HCT116 (cell line): ENCODE data around the gene TIAM2. TPM values are rescaled to one million over a fixed set of nuclear protein-coding genes. Genes with fewer than 3 reads are reported as not detected.

Source experiments
- ATAC-seq: fragments of 200-7000 bp; cut with Tn5 transposase; 2 replicates; pipeline ENCODE4 v1.9.1; 2020; ENCODE audit warnings: mild to moderate bottlenecking, moderate library complexity
- BruUV-seq: library from RNA; stranded (reverse); fragments of 400-500 nt; replicated peaks from 2 replicates; lab custom pipeline; 2021; lab: Mats Ljungman, UMichigan
- CTCF ChIA-PET: fragments of 300-600 bp; sonication (Branson Sonifier 250); formaldehyde crosslinking; loops from one replicate; lab custom pipeline; 2021; ENCODE audit warnings: antibody characterized with exemption; lab: Charles Lee
- POLR2A ChIA-PET: fragments of 300-600, 350-600 bp; sonication (Branson Sonifier 250); formaldehyde crosslinking; loops from one replicate; lab custom pipeline; 2021; ENCODE audit warnings: antibody characterized with exemption; lab: Charles Lee
- RAD21 ChIA-PET, 2 experiments: fragments of 300-600 bp; sonication (Branson Sonifier 250); formaldehyde crosslinking; loops; one replicate each; lab custom pipeline; 2023; ENCODE audit warnings: low total read pairs in 2 of 2; ENCODE audit not compliant: uncharacterized antibody in 2 of 2, unreplicated experiment in 2 of 2, low non-redundant PET in 1 of 2; lab: Charles Lee
- DNase-seq: peaks from one replicate; pipeline ENCODE4 v3.0.0-alpha.2; 2010; ENCODE audit warnings: low read depth, low spot score
- H2AFZ ChIP-seq: fragments of 200-600 bp; shearing (Covaris generic), sonication (generic); 2 replicates; pipeline ENCODE4 v1.6.1; 2017; ENCODE audit warnings: low read depth, mixed run types, mixed read lengths, antibody characterized with exemption, low read length; ENCODE audit not compliant: poor library complexity, severe bottlenecking
- H3K27ac ChIP-seq: 2 replicates; pipeline ENCODE4 v1.5.1; 2012; ENCODE audit warnings: low read depth, low read length
- H3K27me3 ChIP-seq: fragments of 200-600 bp; sonication (generic); 2 replicates; pipeline ENCODE4 v1.6.1; 2016; ENCODE audit warnings: mixed run types, low read length, mixed read lengths; ENCODE audit not compliant: insufficient read depth
- H3K36me3 ChIP-seq, 2 experiments: fragments of 200-500 bp in 1 of 2; fragments of 200-600 bp in 1 of 2; sonication (Bioruptor generic) in 1 of 2; sonication (generic) in 1 of 2; 2 replicates each; pipeline versions ENCODE4 v1.5.1 to v1.6.1; 2014 to 2016; ENCODE audit warnings: low read length in 2 of 2, inconsistent platforms in 1 of 2, mixed read lengths in 1 of 2, mixed run types in 1 of 2; ENCODE audit not compliant: insufficient read depth in 2 of 2, control insufficient read depth in 1 of 2
- H3K4me1 ChIP-seq, 2 experiments: fragments of 200-600 bp in 1 of 2; sonication (generic) in 1 of 2; 2 replicates each; pipeline versions ENCODE4 v1.5.1 to v1.6.1; 2012 to 2017; ENCODE audit warnings: low read length in 2 of 2, inconsistent platforms in 1 of 2, mild to moderate bottlenecking in 1 of 2, mixed read lengths in 1 of 2, mixed run types in 1 of 2, moderate library complexity in 1 of 2; ENCODE audit not compliant: insufficient read depth in 2 of 2, control insufficient read depth in 1 of 2
- H3K4me2 ChIP-seq: fragments of 200-600 bp; sonication (generic); 2 replicates; pipeline ENCODE4 v1.6.1; 2017; ENCODE audit warnings: mixed run types, low read length, mixed read lengths
- H3K4me3 ChIP-seq, 2 experiments: fragments of 200-600 bp in 1 of 2; sonication (generic) in 1 of 2; replicated peaks in 1 of 2; 2 replicates each; pipeline ENCODE4 v1.5.1; 2011 to 2016; ENCODE audit warnings: low read length in 2 of 2, control low read depth in 1 of 2, low read depth in 1 of 2, mild to moderate bottlenecking in 1 of 2, mixed read lengths in 1 of 2, mixed run types in 1 of 2
- H3K79me2 ChIP-seq: fragments of 200-600 bp; sonication (generic); 2 replicates; pipeline ENCODE4 v1.6.1; 2017; ENCODE audit warnings: mild to moderate bottlenecking, mixed run types, low read length, moderate library complexity, mixed read lengths; ENCODE audit not compliant: insufficient read depth
- H3K9ac ChIP-seq: fragments of 200-600 bp; sonication (generic); 2 replicates; pipeline ENCODE4 v1.6.1; 2016; ENCODE audit warnings: low read length, mixed read lengths
- H3K9me2 ChIP-seq: fragments of 200-600 bp; sonication (generic), shearing (Covaris generic); 2 replicates; pipeline ENCODE4 v1.6.1; 2017; ENCODE audit warnings: mixed run types, mild to moderate bottlenecking, moderate library complexity; ENCODE audit not compliant: insufficient read depth
- H3K9me3 ChIP-seq, 2 experiments: fragments of 200-500 bp in 1 of 2; fragments of 200-600 bp in 1 of 2; sonication (Bioruptor generic) in 1 of 2; sonication (generic) in 1 of 2; 2 replicates each; pipeline ENCODE4 v1.6.1; 2014 to 2017; ENCODE audit warnings: low read length in 2 of 2, mixed read lengths in 2 of 2, inconsistent platforms in 1 of 2, low read depth in 1 of 2, mild to moderate bottlenecking in 1 of 2, mixed run types in 1 of 2, moderate library complexity in 1 of 2; ENCODE audit not compliant: control insufficient read depth in 1 of 2, insufficient read depth in 1 of 2
- H4K20me1 ChIP-seq: fragments of 200-600 bp; sonication (generic), shearing (Covaris generic); 2 replicates; pipeline ENCODE4 v1.6.1; 2017; ENCODE audit warnings: mixed run types, mild to moderate bottlenecking, moderate library complexity; ENCODE audit not compliant: insufficient read depth
- ATF3 ChIP-seq: IDR thresholded peaks from 2 replicates; pipeline ENCODE4 v1.6.1; 2012
- EGR1 ChIP-seq: IDR thresholded peaks from 2 replicates; pipeline ENCODE4 v1.6.1; 2012; ENCODE audit warnings: low read depth
- EZH2phosphoT487 ChIP-seq: fragments of 200-600 bp; IDR thresholded peaks from 2 replicates; pipeline ENCODE4 v1.6.1; 2018; ENCODE audit warnings: antibody characterized with exemption, borderline replicate concordance
- FOSL1 ChIP-seq: IDR thresholded peaks from 2 replicates; pipeline ENCODE4 v1.6.1; 2012; ENCODE audit warnings: low read depth
- JUND ChIP-seq: IDR thresholded peaks from 2 replicates; pipeline ENCODE4 v1.6.1; 2012
- POLR2A ChIP-seq: IDR thresholded peaks from 2 replicates; pipeline ENCODE4 v1.7.0; 2011; ENCODE audit warnings: borderline replicate concordance; ENCODE audit not compliant: insufficient read depth, insufficient read length; ENCODE audit errors: extremely low read depth
- POLR2AphosphoS5 ChIP-seq: IDR thresholded peaks from 2 replicates; pipeline ENCODE4 v1.6.1; 2011; ENCODE audit warnings: mild to moderate bottlenecking, low read depth, low read length, moderate library complexity
- RAD21 ChIP-seq: IDR thresholded peaks from 2 replicates; pipeline ENCODE4 v1.6.1; 2012; ENCODE audit warnings: low read depth, mild to moderate bottlenecking
- SIN3A ChIP-seq: IDR thresholded peaks from 2 replicates; pipeline ENCODE4 v1.6.1; 2012; ENCODE audit warnings: low read depth
- SP1 ChIP-seq: IDR thresholded peaks from 2 replicates; pipeline ENCODE4 v1.6.1; 2012; ENCODE audit warnings: low read depth
- SRF ChIP-seq: IDR thresholded peaks from 2 replicates; pipeline ENCODE4 v1.6.1; 2012; ENCODE audit warnings: low read depth
- YY1 ChIP-seq: IDR thresholded peaks from 2 replicates; pipeline ENCODE4 v1.6.1; 2011; ENCODE audit warnings: low read length, low read depth, moderate library complexity, mild to moderate bottlenecking; ENCODE audit not compliant: insufficient replicate concordance; ENCODE audit errors: extremely low read depth
- ZFX ChIP-seq: fragments of 450-650 bp; IDR thresholded peaks from 2 replicates; pipeline ENCODE4 v1.6.1; 2017
- ZNF274 ChIP-seq: fragments of 200-500 bp; sonication (Bioruptor generic); IDR thresholded peaks from 2 replicates; pipeline ENCODE4 v1.6.1; 2014; ENCODE audit warnings: mild to moderate bottlenecking, low read depth, low read length, inconsistent platforms
- intact Hi-C: fragments of 100-400 bp; cut with micrococcal nuclease; formaldehyde crosslinking; loops from 2 replicates; pipeline ENCODE4 v1.10.0; 2022
- total RNA-seq: library from RNA; stranded (reverse); gene quantifications from one replicate; pipeline ENCODE4 v1.2.1, GENCODE V29; 2021; ENCODE audit not compliant: unreplicated experiment
- TF ChIP-seq, protein P1 (sequence below): IDR thresholded peaks from 2 replicates; pipeline ENCODE4 v1.6.1; 2012
- TF ChIP-seq, protein P2 (sequence below): IDR thresholded peaks from 2 replicates; pipeline ENCODE4 v1.6.1; 2011; ENCODE audit warnings: mild to moderate bottlenecking, low read length, moderate library complexity; ENCODE audit not compliant: insufficient replicate concordance; ENCODE audit errors: extremely low read depth

Gene TIAM2
- total RNA-seq, 1 experiment from 2014 or later: 9.4 TPM

DNA sequence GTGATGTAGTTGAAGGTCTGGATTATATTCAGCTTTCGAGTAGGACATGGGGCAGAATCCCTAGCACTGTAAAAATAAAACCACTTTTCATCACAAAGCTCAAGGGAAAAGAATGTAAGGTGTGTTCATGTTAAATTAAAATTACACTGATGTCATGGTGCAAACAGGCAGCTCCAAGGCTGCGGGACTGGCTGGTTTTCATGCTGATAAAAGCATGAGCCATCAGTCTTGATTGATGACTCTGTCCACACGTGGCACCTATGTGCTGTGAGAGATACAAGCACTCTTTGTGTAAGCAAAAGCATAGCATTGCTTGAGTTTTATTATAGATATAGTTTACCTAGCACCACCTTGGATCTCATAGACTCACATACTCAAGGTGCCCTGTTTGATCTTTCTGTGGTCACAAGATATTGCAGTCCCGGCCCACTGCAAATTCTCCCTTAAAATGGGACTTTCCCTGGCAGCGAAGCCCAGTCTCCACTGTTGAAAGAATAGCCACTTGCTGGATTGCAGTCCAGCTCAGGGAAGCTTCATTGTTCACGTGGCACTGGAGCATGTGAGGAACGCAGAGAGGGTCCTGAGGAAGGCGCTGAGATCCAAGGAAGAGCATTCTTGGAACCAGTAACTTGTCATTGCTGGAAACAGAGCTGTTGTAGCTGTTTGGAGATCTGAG, 90.6 kb downstream of the TIAM2 start (continued):
- TF ChIP-seq ATF3: no peak

GRCh38 chr6:155088856-155089255, 93.7 kb downstream of the TIAM2 start:
- no peak overlapping the region for H3K4me3 ChIP-seq
- no peaks in the 10 kb centered on the region for H3K27me3 ChIP-seq
- no peak overlapping the region for H2AFZ ChIP-seq
- no peaks in the 10 kb centered on the region for H3K9me3 ChIP-seq
- RAD21 ChIA-PET: no interaction called here
- POLR2A ChIA-PET: no interaction called here
- no peak overlapping the region for H3K27ac ChIP-seq
- intact Hi-C loops: no loop called here
- H4K20me1 ChIP-seq: no peaks in the 10 kb centered on the region
- CTCF ChIA-PET: no interaction called here
- BruUV-seq: no TSS peak
- no peak overlapping the region for H3K9ac ChIP-seq
- DNase-seq (no peak), ATAC-seq (no peak)
- no peak overlapping the region for H3K4me2 ChIP-seq
- H3K36me3 ChIP-seq: no peaks in the 10 kb centered on the region
- H3K79me2 ChIP-seq: no peaks in the 10 kb centered on the region
- peaks cover 0 to 13% of the 10 kb centered on the region in 2 experiments; a peak in 1 of 4 replicates for H3K4me1 ChIP-seq
- H3K9me2 ChIP-seq: no peaks in the 10 kb centered on the region
- TF ChIP-seq SIN3A (no peak), JUND (no peak), POLR2AphosphoS5 (no peak), EGR1 (no peak), EZH2phosphoT487 (no peak), YY1 (no peak), ZFX (no peak), POLR2A (no peak), ATF3 (no peak), SRF (no peak), RAD21 (no peak), SP1 (no peak), FOSL1 (no peak), ZNF274 (no peak)
- TF ChIP-seq, protein P1, sequence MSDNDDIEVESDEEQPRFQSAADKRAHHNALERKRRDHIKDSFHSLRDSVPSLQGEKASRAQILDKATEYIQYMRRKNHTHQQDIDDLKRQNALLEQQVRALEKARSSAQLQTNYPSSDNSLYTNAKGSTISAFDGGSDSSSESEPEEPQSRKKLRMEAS: no peak
- TF ChIP-seq, protein P2, sequence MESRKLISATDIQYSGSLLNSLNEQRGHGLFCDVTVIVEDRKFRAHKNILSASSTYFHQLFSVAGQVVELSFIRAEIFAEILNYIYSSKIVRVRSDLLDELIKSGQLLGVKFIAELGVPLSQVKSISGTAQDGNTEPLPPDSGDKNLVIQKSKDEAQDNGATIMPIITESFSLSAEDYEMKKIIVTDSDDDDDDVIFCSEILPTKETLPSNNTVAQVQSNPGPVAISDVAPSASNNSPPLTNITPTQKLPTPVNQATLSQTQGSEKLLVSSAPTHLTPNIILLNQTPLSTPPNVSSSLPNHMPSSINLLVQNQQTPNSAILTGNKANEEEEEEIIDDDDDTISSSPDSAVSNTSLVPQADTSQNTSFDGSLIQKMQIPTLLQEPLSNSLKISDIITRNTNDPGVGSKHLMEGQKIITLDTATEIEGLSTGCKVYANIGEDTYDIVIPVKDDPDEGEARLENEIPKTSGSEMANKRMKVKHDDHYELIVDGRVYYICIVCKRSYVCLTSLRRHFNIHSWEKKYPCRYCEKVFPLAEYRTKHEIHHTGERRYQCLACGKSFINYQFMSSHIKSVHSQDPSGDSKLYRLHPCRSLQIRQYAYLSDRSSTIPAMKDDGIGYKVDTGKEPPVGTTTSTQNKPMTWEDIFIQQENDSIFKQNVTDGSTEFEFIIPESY: no peak
